ENCODE measurements around the gene LMOD2.
"Not testable (repeated sequence)": the region's sequence is repeated elsewhere in the genome, so short reads cannot be mapped to it uniquely, and the experiment has no call there.

Gene LMOD2

DNA sequence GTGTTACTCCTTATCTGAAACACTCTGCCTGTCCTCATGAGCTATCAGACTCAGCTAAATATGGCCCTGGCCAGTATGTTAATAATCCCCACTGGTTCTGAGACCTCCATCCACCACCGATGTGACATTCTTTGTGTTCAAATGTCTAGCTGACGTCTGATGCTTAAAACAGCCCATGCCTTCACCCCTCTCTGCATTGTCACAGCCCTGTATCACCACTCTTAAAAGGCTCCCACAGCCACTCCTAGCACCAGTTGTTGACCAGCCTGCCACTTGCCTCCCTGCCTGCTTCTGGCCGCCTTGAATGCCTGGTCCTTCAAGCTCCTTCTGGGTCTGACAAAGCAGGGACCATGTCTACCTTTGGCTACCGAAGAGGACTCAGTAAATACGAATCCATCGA, at the start of gene LMOD2:
Gene LMOD2 (plus strand): TSS at position 253 of the 400 bp plus-strand sequence. CDS start 98 bp downstream, at position 351.
- no peak for DNase-seq

DNA sequence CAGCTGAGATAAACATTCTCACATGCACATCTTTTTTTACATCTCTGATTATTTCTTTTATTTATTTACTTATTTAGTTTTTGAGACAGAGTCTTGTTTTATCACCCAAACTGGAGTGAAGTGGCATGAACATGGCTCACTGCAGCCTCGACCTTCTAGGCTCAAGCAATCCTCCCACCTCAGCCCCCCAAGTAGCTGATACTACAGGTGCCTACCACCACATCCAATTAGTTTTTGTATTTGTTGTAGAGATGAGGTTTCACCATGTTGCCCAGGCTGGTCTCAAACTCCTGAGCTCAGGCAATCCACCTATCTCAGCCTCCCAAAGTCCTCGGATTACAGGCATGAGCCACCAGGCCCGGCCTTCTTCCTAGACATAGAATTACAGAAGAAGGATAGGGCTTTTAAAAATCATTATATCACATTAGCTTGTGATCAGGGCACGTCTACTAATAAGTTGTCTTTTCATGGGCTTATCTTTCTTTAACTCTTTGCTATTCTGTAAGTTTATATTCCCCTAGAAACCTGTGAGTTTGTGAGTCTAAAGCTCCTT, 48.2 kb upstream of the LMOD2 start:
- no peak for DNase-seq

DNA sequence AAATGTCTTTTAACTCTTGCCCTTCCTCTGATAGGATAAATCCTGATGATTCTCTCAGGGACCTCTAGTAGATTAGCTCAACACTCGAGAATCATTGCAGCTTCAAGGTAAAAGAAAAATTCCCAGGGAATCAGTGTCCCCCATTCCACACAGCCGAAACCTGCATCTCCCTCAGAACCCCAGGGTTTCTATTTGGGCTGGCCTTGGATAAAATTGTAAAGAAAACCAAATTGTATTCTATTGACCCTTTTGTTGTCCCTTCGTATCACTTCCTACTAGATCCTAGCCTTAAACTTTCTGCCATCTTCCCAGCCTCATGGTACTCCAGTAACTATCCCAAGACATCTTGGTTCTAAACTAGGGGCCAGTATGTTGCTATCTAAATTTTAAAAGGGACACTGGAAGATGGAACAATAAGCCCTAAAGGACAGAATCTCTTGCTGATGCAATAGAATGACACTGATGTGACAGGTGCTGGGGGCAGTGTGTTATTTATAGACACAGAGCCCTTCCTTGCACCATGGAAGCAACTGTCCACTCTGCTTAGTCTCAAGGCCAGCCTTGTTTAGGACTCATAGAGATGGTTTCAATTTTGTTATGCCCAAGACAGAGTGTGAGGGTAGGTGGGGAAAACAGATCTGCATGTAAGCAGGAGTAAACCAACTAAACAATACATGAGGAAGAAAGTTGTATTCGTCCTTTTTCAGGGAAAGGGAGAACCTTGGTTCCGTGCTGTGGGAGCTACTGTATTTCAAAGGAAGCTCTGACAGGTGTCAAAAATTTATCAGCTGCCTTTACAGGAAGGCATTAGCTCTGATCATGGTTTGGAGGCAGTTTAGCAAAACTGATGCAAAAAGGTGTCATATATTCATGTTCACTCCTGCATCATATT, 46.4 kb upstream of the LMOD2 start:
- no peak for DNase-seq

- no peak for DNase-seq
These were observed 45.8 kb upstream of the LMOD2 start for GRCh38 chr7:123609883-123610239.

- DNase-seq: no peak
These were observed 43.6 kb upstream of the LMOD2 start for GRCh38 chr7:123612024-123612423.

GRCh38 chr7:123615344-123615743, 40.3 kb upstream of the LMOD2 start:
- no peak for DNase-seq

- DNase-seq: no peak
These were observed 39.4 kb upstream of the LMOD2 start for GRCh38 chr7:123616223-123616622.

DNA sequence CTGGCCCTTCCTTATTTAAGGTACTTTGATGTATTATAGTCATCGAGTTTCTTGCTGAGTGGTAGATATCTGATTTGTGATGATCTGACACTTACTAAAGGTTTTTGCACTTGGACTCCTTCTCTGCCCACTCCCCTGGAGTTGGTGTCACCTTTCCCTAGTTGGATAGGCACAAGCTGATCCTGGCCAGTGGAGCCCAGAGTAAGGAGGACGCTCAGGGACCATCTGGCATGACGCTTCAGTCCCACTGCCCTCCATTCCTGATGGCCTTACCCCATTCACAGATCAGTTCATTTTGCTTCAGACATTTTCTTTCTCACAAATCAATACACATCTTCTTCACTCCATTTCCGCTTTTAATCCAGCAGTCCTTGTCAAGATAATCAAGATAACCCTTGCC, 34.0 kb upstream of the LMOD2 start:
- DNase-seq: no peak

GRCh38 chr7:123622660-123623386, 32.8 kb upstream of the LMOD2 start:
- DNase-seq: no peak

DNA sequence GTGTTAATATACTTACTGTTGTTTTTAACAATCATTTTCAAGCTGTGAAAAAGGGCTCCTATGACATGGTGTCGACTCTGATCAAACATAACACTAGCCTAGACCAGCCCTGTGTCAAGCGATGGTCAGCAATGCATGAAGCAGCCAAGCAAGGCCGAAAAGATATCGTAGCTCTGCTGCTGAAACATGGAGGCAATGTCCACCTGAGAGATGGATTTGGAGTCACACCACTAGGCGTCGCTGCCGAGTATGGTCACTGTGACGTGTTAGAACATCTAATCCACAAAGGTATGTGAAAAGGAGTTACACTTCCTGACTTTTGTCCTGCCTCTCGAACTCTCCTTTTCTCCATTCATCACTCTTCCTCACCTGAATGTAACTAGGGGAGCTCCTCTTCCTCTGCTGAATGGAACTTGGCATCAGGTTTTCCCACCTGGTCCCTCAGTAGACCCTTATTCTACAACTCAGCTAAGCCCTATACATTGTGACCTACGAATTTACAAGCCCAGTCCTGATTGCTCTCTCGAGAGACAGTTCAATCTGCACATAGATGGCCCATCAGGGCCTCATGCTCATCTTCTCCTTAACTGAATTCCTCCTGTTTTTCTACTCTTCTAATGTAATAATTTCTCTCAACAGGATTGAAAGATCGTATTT, 31.0 kb upstream of the LMOD2 start:
- DNase-seq: peak; percentile 68

GRCh38 chr7:123625254-123625653, 30.4 kb upstream of the LMOD2 start:
- no peak for DNase-seq

DNA sequence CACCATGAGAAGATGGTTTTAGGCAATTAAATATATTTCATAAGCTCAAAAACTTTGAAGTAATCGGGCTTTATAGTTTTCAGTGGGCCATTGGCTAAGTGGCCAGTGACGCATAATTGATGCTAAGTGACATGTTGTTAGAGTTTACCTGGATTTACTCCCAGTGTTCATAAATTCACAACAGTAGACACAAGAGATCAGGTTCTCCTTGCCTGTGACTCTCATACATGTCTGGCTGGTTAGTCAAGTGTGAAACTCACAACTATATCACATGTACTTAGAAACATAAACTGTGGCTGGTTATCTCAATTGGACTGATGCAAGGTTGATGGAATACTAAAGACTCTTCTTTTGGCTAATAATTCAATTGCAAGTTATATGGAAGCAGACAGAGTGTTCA, 27.8 kb upstream of the LMOD2 start:
- DNase-seq: no peak

- no peak for DNase-seq
These were observed 26.8 kb upstream of the LMOD2 start for GRCh38 chr7:123628829-123629228.

DNA sequence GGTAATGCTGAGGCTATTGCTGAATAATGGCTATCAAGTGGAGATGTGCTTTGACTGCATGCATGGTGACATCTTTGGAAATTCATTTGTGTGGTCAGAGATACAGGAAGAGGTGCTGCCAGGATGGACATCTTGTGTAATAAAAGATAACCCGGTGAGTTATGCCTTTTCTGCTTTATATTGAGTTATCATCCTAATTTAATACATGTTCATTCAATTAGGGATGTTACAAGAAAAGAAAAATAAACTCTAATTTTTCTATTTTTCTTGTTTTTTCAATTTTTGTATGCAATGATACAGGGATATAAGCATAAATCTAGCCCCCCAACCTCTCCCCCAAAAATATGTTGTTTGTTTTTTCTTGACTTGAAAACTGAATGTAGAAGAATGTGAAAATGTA, 26.4 kb upstream of the LMOD2 start:
- DNase-seq: no peak

DNA sequence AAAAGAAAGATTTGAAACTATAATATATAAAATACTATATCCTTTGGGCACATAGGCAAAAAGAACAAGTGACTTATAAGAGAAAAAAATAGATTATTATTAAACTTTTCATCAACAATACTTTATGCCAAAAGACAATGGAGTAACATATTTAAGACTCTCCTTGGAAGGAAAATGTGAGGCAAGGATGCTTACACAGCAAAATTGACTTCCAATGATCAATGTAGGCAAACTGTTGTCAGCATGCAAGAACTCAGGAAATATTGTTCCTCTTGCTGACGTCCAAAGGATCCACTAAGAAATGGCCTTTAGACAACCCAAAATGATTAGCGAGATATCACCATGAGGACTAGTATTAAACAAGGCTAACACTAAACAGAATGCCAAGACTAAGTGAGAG, 22.9 kb upstream of the LMOD2 start:
- DNase-seq: no peak

GRCh38 chr7:123633553-123633952, 22.1 kb upstream of the LMOD2 start:
- DNase-seq: no peak

- not testable (repeated sequence) for DNase-seq
These were observed 21.6 kb upstream of the LMOD2 start for GRCh38 chr7:123634011-123634573.

GRCh38 chr7:123635551-123636359, 19.9 kb upstream of the LMOD2 start:
- peak; percentile 4 for DNase-seq

GRCh38 chr7:123637203-123637602, 18.5 kb upstream of the LMOD2 start:
- DNase-seq: no peak

DNA sequence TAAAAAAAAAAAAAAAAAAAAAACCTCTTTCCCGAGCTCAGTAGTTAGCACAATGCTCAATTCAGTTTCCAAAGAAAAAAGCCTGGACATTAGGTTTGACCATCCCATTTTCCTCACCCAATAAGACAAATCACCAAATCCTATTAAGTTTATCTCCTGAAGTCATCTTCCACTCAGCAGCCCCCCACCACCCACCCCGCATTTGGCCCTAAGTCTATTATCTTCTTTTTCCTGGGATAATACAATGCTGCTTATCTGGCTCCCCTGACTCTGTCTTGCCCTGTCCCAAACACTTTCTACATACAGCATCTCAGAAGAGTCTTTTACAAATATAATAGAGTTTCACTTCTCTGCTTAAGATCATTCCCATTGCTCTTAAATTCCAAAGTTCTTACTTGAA, 17.8 kb upstream of the LMOD2 start:
- no peak for DNase-seq

DNA sequence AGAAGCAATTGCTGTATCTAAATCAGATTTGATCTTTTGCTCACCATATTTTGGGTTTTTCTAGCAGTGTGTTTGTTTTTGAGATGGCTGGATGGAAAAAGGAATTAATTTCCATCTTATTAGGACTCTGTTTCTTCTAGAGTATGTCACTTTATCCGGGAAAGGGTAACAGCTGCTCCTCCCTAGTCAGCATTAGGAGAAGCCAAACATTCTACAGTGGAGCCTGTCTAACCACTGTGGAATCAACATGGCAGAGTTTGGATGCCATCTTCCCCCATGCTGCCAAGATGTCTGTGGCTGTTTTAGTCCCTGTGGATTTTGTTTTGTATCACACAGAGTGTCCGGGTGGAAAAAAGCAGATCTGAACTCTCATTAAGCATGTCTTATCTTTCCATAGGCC, 16.0 kb upstream of the LMOD2 start:
- DNase-seq: no peak

DNA sequence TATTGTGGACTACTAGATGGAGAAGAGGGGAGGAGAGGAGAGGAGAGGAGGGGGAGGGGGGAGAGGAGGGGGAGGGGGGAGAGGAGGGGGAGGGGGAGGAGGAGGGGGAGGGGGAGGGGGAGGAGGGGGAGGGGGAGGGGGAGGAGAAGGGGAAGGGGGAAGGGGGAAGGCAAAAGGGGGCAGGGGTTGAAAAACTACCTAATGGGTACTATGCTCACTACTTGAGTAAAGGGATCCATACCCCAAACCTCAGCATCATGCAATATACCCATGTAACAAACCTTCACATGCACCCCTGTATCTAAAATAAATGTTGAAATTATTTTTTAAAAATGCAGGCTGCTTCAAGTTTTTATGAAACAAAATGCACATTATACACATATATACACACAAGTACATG, 15.1 kb upstream of the LMOD2 start:
- no peak for DNase-seq
